IMR-90 (cell line): ENCODE data around the gene KLHL2. TPM values are rescaled to one million over a fixed set of nuclear protein-coding genes. Genes with fewer than 3 reads are reported as not detected.
A peak's percentile ranks its signal among the peaks of the same experiment; 100 is the strongest.

Source experiments
- ATAC-seq: fragments of 200-7000 bp; cut with Tn5 transposase; 2 replicates; pipeline ENCODE4 v1.9.1; 2020; ENCODE audit warnings: low read depth, mild to moderate bottlenecking, moderate library complexity
- BruUV-seq: library from RNA; stranded (reverse); fragments of 400-500 nt; replicated peaks from 2 replicates; lab custom pipeline; 2021; lab: Mats Ljungman, UMichigan
- CTCF ChIA-PET: fragments of 300-600 bp; formaldehyde crosslinking; extraction: SDS; loops from one replicate; lab custom pipeline; 2021; ENCODE audit warnings: antibody characterized with exemption; lab: Yijun Ruan, JAX
- POLR2A ChIA-PET: fragments of 300-600 bp; sonication (Branson Sonifier 250); formaldehyde crosslinking; loops from one replicate; lab custom pipeline; 2022; ENCODE audit warnings: antibody characterized with exemption; ENCODE audit not compliant: unreplicated experiment; lab: Charles Lee
- DNase-seq: peaks from one replicate; pipeline ENCODE4 v3.0.0; 2013
- H2AFZ ChIP-seq: replicated peaks from 2 replicates; pipeline ENCODE3; 2013; ENCODE audit warnings: low read length, mild to moderate bottlenecking; ENCODE audit not compliant: poor library complexity
- H2AK5ac ChIP-seq: 2 replicates; pipeline ENCODE4 v1.6.1; 2013; ENCODE audit warnings: low read depth, low read length, inconsistent platforms
- H2AK9ac ChIP-seq: replicated peaks from 2 replicates; pipeline ENCODE3; 2013; ENCODE audit warnings: mild to moderate bottlenecking, low read depth, low read length, moderate library complexity; ENCODE audit not compliant: poor library complexity
- H2BK120ac ChIP-seq: 2 replicates; pipeline ENCODE4 v1.6.1; 2013; ENCODE audit warnings: low read depth, low read length, inconsistent platforms
- H2BK15ac ChIP-seq: 3 replicates; pipeline ENCODE4 v1.6.1; 2013; ENCODE audit warnings: low read depth, low read length, inconsistent platforms
- H2BK20ac ChIP-seq: 2 replicates; pipeline ENCODE4 v1.6.1; 2013; ENCODE audit warnings: low read depth, mild to moderate bottlenecking, inconsistent platforms, low read length, moderate library complexity
- H2BK5ac ChIP-seq: 2 replicates; pipeline ENCODE4 v1.6.1; 2013; ENCODE audit warnings: mild to moderate bottlenecking, low read depth, low read length, inconsistent platforms; ENCODE audit not compliant: poor library complexity, severe bottlenecking
- H3K14ac ChIP-seq: replicated peaks from 2 replicates; pipeline ENCODE4 v1.6.1; 2013; ENCODE audit warnings: low read depth, low read length, inconsistent platforms
- H3K18ac ChIP-seq: 2 replicates; pipeline ENCODE4 v1.6.1; 2013; ENCODE audit warnings: low read depth, low read length, control low read depth
- H3K23ac ChIP-seq: 2 replicates; pipeline ENCODE4 v1.6.1; 2013; ENCODE audit warnings: low read depth, low read length, inconsistent platforms
- H3K27ac ChIP-seq: 2 replicates; pipeline ENCODE4 v1.5.1; 2013; ENCODE audit warnings: mild to moderate bottlenecking, control low read depth, low read length; ENCODE audit not compliant: insufficient read depth
- H3K27me3 ChIP-seq: 2 replicates; pipeline ENCODE4 v1.6.1; 2013; ENCODE audit warnings: low read length; ENCODE audit not compliant: control insufficient read depth, insufficient read depth
- H3K36me3 ChIP-seq: 2 replicates; pipeline ENCODE4 v1.6.1; 2013; ENCODE audit warnings: low read length, mixed read lengths; ENCODE audit not compliant: control insufficient read depth, insufficient read depth
- H3K4ac ChIP-seq: 2 replicates; pipeline ENCODE4 v1.6.1; 2013; ENCODE audit warnings: low read depth, low read length, inconsistent platforms
- H3K4me1 ChIP-seq: 2 replicates; pipeline ENCODE4 v1.6.1; 2013; ENCODE audit warnings: low read length, mixed read lengths; ENCODE audit not compliant: control insufficient read depth, insufficient read depth
- H3K4me2 ChIP-seq: 2 replicates; pipeline ENCODE4 v1.6.1; 2013; ENCODE audit warnings: low read depth, mild to moderate bottlenecking, control low read depth, low read length, moderate library complexity
- H3K4me3 ChIP-seq: 2 replicates; pipeline ENCODE4 v1.5.1; 2013; ENCODE audit warnings: low read depth, mild to moderate bottlenecking, control low read depth, low read length, moderate library complexity; ENCODE audit not compliant: insufficient read depth
- H3K56ac ChIP-seq: 2 replicates; pipeline ENCODE4 v1.6.1; 2013; ENCODE audit warnings: low read length, inconsistent platforms; ENCODE audit not compliant: insufficient read depth; ENCODE audit errors: extremely low read depth
- H3K79me1 ChIP-seq, 2 experiments: 2 replicates each; pipeline ENCODE4 v1.6.1; 2013; ENCODE audit warnings: low read length in 2 of 2, inconsistent platforms in 1 of 2, low read depth in 1 of 2
- H3K9ac ChIP-seq: 2 replicates; pipeline ENCODE4 v1.6.1; 2013; ENCODE audit warnings: low read depth, low read length, control low read depth
- H3K9me1 ChIP-seq: 2 replicates; pipeline ENCODE4 v1.6.1; 2013; ENCODE audit warnings: low read length, inconsistent platforms; ENCODE audit not compliant: insufficient read depth
- H3K9me3 ChIP-seq: 2 replicates; pipeline ENCODE4 v1.6.1; 2013; ENCODE audit warnings: low read length; ENCODE audit not compliant: control insufficient read depth, insufficient read depth
- H4K20me1 ChIP-seq: 2 replicates; pipeline ENCODE4 v1.6.1; 2013; ENCODE audit warnings: low read length, inconsistent platforms; ENCODE audit not compliant: insufficient read depth
- H4K5ac ChIP-seq: 2 replicates; pipeline ENCODE4 v1.6.1; 2013; ENCODE audit warnings: mild to moderate bottlenecking, low read depth, low read length, control low read depth
- H4K8ac ChIP-seq, 2 experiments: 2 replicates each; pipeline ENCODE4 v1.6.1; 2013; ENCODE audit warnings: low read depth in 2 of 2, low read length in 2 of 2, control low read depth in 1 of 2, inconsistent platforms in 1 of 2
- H4K91ac ChIP-seq: 2 replicates; pipeline ENCODE4 v1.6.1; 2013; ENCODE audit warnings: low read depth, low read length, inconsistent platforms; ENCODE audit not compliant: insufficient read depth
- NFE2L2 ChIP-seq: fragments of 150-350 bp; IDR thresholded peaks from 2 replicates; pipeline ENCODE4 v1.6.1; 2016; ENCODE audit warnings: low read depth, mild to moderate bottlenecking, low read length
- POLR2A ChIP-seq: IDR thresholded peaks from 2 replicates; pipeline ENCODE4 v1.6.1; 2012; ENCODE audit warnings: mild to moderate bottlenecking, low read depth, low read length
- RCOR1 ChIP-seq: IDR thresholded peaks from 2 replicates; pipeline ENCODE4 v1.6.1; 2012; ENCODE audit warnings: mild to moderate bottlenecking, low read length, improper control_type of control experiment; ENCODE audit not compliant: insufficient replicate concordance
- SMC3 ChIP-seq: fragments of 150-350 bp; IDR thresholded peaks from 2 replicates; pipeline ENCODE4 v1.6.1; 2016; ENCODE audit warnings: low read depth, mild to moderate bottlenecking, antibody characterized with exemption, low read length, moderate library complexity
- WGBS, 2 experiments: methylation state at CpG; one replicate each; pipeline versions ENCODE4 v1.1.5 to v1.1.7; 2013; ENCODE audit warnings: missing lambda C conversion rate in 2 of 2; ENCODE audit not compliant: insufficient read length in 1 of 2; ENCODE audit errors: extremely low coverage in 2 of 2; 5-methylcytosine and 5-hydroxymethylcytosine counted together
- dilution Hi-C: fragments of 300-500 bp; cut with HindIII; formaldehyde crosslinking; loops from one replicate; pipeline ENCODE4 v1.14.3; 2018; ENCODE audit warnings: low sequenced_read_pairs; ENCODE audit not compliant: unreplicated experiment
- in situ Hi-C: fragments of 300-500 bp; cut with MboI; formaldehyde crosslinking; loops from 3 replicates; pipeline ENCODE4 v1.14.3; 2019; ENCODE audit warnings: low sequenced_read_pairs, inconsistent platforms, mixed read lengths
- intact Hi-C: fragments of 100-400 bp; cut with micrococcal nuclease; formaldehyde crosslinking; loops from 2 replicates; pipeline ENCODE4 v1.10.0; 2022
- polyA plus RNA-seq, 3 experiments: library from polyadenylated mRNA; depleted of rRNA; stranded (reverse); fragments of >200 nt; gene quantifications; 2 replicates each; pipeline ENCODE4 v1.2.3, GENCODE V29; 2012; ENCODE audit warnings: low replicate concordance in 1 of 3
- total RNA-seq: library from RNA; depleted of rRNA; stranded (reverse); fragments of >200 nt; gene quantifications from 2 replicates; pipeline ENCODE4 v1.2.3, GENCODE V29; 2012

Gene KLHL2
- total and polyA plus RNA-seq, 2 of the 4 experiments (the other 2 are of a cell fraction), result 11.0 to 12.4 TPM

DNA sequence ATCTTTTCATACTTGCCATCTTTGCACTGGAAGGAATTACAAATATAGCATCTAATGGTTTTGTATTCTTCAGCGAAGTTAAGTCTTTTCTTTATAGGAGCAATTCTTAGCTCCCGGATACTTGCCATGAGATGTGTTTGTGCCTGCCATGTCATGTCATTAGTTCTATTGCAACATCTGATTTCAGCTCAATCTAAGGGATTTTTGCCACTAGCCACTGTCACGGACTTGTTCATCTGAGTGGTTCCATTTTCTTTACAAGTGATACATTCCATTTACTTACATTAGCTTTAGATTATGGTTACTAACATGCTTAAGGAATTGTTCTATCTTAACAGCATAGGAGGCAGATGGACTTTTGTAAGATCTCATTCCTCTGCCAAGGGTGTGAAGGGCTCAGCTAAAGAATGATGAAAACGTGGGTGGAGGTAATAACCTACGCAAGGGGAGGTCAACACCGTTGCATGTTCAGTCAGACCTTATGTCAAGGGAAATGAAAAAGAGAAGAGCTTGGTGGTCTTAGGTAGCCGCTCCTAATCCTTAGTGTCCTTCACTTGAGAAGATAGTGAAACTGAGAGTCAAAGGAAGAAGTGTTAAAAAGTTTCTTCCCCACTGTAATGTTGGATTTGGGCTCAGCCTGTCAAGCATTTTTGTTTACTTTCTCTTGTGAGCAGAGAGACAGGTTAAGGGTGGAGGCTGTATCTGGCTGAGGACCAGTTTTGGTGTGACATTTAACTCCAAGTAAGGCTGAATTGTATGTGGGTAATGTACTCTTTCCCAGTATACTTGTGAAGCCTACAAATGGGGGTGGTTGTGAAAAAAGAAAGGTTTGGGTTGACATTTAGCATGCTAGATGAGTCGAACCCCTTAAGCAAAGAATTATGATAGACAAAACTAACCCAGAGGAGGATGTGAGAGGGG lies 3.6 kb upstream of the KLHL2 start:
- ChIA-PET CTCF (no interaction called here), POLR2A (no interaction called here)
- 75% methylated on average over 2 of the region's 8 CpGs; no CpG with 5 or more reads in 1 of the 2 experiments for WGBS, 2 experiments
- Histone ChIP-seq H3K79me1 (peaks cover 6 to 8% of the 10 kb centered on the region in 2 experiments; a peak in 2 of 4 replicates), H4K8ac (no peak overlapping the region), H2BK15ac (no peak overlapping the region), H3K56ac (no peak overlapping the region), H2AK9ac (no peak overlapping the region), H2BK120ac (no peak overlapping the region), H3K36me3 (no peaks in the 10 kb centered on the region), H3K9me1 (no peaks in the 10 kb centered on the region), H3K4me1 (peaks cover 4% of the 10 kb centered on the region; the same call in 1 of the 2 replicates), H3K18ac (no peak overlapping the region; the same call in 1 of the 2 replicates), H3K14ac (peak overlapping the region; percentile 1; the same call in 1 of the 2 replicates), H2BK20ac (no peak overlapping the region), H4K20me1 (no peaks in the 10 kb centered on the region), H4K91ac (no peak overlapping the region), H3K9me3 (no peaks in the 10 kb centered on the region), H3K4me3 (no peak overlapping the region), H2AK5ac (no peak overlapping the region), H4K5ac (no peak overlapping the region), H2BK5ac (no peak overlapping the region), H3K9ac (no peak overlapping the region), H3K4me2 (no peak overlapping the region), H3K27ac (no peak overlapping the region), H3K27me3 (no peaks in the 10 kb centered on the region), H3K4ac (no peak overlapping the region), H3K23ac (no peak overlapping the region), H2AFZ (no peak overlapping the region)
- no peak for DNase-seq
- BruUV-seq, result no TSS peak
- ATAC-seq, result no peak
- TF ChIP-seq RCOR1 (no peak), SMC3 (no peak), NFE2L2 (no peak), POLR2A (no peak)
- intact Hi-C loops, result no loop called here
- dilution Hi-C loops, result no loop called here
- in situ Hi-C loops, result loop anchor here (25.0 kb wide), 1 partner anchor 134 kb away; the partner anchor contains the start of gene MSMO1
